GM19468 (cell line): ENCODE results near the gene SLC39A11.

Experiments used
- ATAC-seq: cut with Tn5 transposase; IDR thresholded peaks from one replicate; pipeline ENCODE4 v1.9.1; 2021; ENCODE audit warnings: mild to moderate bottlenecking, moderate library complexity, moderate number of reproducible peaks; ENCODE audit not compliant: unreplicated experiment; ENCODE audit errors: extremely low read depth

The SLC39A11 gene

GRCh38 chr17:72890711-72891110 is 201.8 kb downstream of the SLC39A11 start:
- ATAC-seq, result no peak

- no peak for ATAC-seq
Observed at GRCh38 chr17:72887917-72888316, 204.6 kb downstream of the SLC39A11 start.

- no peak for ATAC-seq
Observed at GRCh38 chr17:72887322-72887721, 205.2 kb downstream of the SLC39A11 start.

- ATAC-seq, result no peak
Observed at GRCh38 chr17:72886622-72887021, 205.9 kb downstream of the SLC39A11 start.

- ATAC-seq, result no peak
Observed at GRCh38 chr17:72884066-72884465, 208.4 kb downstream of the SLC39A11 start.

DNA sequence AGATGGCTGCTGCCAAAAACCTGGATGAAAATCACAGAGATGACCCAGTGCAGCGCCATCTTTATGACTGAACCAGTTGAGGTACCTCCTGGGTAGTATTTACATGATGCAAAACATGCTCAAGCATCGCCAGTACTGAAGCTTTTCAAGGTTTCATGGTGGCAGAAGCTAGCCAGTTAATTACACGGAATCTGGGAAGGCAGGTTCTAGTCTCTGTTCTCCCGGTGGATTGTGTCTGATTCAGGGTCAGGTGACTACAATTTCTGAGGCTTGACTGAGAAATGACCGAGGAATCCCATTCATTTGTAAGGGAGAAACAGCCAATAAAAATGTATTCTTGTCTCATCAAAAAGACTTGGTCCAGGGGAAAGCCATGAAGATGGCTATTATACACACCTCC is 209.1 kb downstream of the SLC39A11 start:
- no peak for ATAC-seq

GRCh38 chr17:72882426-72882825 is 210.1 kb downstream of the SLC39A11 start:
- ATAC-seq, result no peak

DNA sequence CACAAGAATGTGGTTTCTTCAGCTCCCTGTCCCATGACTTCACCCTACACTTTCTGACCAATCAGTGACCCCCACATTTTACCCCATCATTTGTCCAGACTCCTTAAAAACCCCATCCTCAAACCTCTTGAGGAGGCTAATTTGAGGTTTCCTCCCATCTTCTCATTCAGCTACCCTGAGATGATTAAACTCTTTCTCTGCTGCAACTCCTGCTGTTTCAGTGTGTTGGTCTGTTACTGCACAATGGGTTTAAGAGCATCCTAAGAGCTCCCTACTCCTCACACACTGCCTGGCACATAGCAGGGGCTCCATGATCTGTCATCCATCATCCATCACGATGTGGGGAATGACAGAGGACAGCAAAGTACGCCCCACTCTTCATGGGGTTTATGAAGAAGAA is 212.6 kb downstream of the SLC39A11 start:
- no peak for ATAC-seq

GRCh38 chr17:72878975-72879660 is 213.4 kb downstream of the SLC39A11 start:
- no peak for ATAC-seq

DNA sequence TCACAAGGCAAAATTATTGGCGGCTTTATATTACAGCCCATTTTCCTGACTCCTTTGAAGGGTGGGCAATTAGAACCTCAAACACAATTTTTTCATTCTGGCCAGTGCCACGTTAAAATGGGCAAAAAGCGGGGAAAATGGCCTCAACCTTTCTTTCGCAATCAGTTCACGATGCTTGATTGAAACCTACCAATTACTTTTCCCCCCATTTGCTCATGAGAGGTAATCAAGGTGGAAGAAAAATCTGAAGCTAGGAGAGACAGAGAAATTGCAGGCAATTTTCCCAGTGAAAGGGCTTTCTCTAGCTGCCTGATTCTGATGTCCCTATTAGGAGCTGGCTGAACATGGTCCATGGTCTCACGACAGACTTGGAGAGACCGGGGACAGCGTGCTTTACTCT is 215.1 kb downstream of the SLC39A11 start:
- no peak for ATAC-seq

DNA sequence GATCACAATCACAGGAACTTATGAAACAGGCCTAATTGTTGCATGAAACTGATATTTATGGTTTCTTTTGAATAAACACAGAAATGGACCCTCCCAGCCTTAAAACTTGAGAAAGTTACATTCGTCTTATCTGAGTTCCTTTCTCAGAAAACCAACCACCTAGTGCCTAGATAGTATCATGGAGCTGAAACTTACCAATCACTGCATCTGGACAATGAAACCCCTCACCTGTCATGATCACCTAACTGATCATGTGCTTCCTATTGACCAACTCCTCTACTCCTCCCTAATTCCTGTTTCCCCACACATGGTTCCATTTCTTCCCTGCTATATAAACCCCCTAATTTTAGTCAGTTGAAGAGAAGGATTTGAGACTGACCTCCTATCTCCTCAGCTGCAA is 216.1 kb downstream of the SLC39A11 start:
- ATAC-seq, result no peak

GRCh38 chr17:72875361-72875760 is 217.1 kb downstream of the SLC39A11 start:
- ATAC-seq, result no peak

GRCh38 chr17:72872396-72872795 is 220.1 kb downstream of the SLC39A11 start:
- ATAC-seq, result no peak

GRCh38 chr17:72870367-72870985 is 222.0 kb downstream of the SLC39A11 start:
- no peak for ATAC-seq

DNA sequence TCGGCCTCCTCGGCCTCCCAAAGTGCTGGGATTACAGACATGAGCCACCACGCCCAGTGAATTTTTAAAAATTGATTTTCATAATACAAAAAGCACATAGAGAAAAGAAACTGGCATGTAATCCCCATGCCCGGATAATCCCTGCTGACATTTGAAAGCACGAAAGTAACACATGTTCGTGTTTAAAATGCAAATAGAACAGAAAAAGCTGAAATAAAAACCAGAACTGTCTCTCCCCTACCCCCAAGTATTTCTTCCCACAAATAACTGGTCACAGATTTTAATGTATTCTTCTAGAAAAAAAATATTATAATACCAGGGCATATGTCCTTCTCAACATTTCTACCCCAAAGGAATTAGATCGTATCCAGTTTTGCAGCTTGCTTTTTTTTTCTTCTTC is 222.9 kb downstream of the SLC39A11 start:
- no peak for ATAC-seq

- ATAC-seq, result no peak
Observed at GRCh38 chr17:72865954-72866353, 226.5 kb downstream of the SLC39A11 start.

- ATAC-seq, result no peak
Observed at GRCh38 chr17:72863526-72864211, 228.8 kb downstream of the SLC39A11 start.

GRCh38 chr17:72862276-72862999 is 230.1 kb downstream of the SLC39A11 start:
- ATAC-seq, result no peak

DNA sequence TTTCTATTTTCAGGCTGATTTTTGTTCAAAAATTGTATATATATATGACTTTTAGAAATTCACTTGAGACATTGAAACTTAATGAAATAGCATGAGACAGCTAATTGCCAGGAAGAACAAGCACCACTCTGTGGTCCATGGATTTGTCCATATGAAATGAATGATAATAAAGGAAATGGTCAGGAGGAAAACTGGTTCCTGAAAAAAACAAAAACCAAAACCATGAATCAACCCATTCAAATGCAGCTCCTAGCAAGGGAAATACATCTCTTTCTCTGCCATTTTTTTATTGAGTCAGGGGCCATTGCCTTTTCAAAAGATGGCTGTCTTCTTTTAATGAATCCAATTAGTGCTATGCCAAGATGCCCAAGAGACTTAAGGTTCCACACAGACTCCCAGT is 230.7 kb downstream of the SLC39A11 start:
- no peak for ATAC-seq

DNA sequence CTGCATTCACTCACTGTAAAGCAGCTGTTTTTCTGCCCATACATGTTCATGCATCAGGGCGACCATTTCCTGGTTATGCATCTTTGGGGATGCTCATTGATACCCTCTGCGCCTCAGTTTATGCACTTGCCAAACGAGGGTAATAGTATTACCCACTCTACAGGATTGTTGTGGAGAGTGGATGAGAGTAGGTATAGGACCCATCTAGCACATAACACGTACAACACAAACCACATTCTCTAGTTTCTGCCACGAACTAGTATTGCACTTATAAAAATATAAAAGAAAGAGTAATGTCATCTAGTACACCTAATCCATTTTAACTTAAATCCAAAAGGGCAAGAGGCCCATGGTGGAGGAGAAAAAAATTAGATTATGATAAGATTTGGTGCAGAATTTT is 231.7 kb downstream of the SLC39A11 start:
- ATAC-seq, result no peak
